HG03025 (cell line): ENCODE measurements around the gene SLC6A19.
"Not testable (repeated sequence)": the region's sequence is repeated elsewhere in the genome, so short reads cannot be mapped to it uniquely, and the experiment has no call there.

Experiments used
- ATAC-seq: cut with Tn5 transposase; IDR thresholded peaks from one replicate; pipeline ENCODE4 v1.9.1; 2021; ENCODE audit warnings: mild to moderate bottlenecking, moderate library complexity; ENCODE audit not compliant: unreplicated experiment, low FRiP score

Gene SLC6A19

DNA sequence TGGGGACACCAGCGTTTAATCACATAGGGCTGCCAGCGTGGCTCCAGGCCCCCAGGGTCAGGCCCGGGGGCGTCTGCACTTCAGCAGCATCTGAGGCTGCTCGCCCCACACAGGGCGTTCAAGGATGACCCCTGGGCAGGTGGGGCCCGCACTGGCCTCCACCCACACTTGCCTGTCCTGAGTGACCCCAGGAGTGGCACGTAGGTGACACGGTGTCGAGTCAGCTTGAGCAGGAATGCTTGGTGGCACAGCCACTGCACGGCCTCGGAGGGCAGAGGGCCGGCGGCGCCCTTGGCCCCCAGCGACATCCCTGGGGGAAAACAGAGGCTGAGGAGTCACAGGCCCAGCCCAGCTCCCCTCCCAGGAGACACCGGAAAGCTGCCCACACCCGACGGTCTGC is 52.8 kb downstream of the SLC6A19 start:
- no peak for ATAC-seq

DNA sequence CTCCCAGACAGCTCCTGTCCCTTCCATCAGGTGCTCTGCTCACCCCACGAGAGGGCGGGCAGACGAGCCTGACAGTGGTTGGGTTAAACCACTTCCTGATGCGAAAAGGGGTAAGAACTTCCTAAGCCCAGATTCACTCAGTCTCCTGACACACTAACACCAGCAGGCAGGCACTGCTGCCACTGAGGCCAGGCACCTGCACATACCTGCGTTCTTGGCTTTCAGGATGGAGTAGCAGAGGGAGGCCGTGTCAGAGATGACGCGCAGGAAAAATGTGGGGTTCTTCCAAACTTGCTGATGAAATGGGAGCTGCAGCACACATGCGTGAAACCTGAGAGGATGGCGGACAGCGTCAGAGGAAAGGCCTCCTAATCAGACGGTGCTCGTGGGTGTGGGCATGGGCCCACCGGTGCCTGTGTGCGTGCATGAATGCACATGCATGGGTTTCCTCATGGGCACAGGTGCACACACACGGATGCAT is 53.7 kb downstream of the SLC6A19 start:
- no peak for ATAC-seq

DNA sequence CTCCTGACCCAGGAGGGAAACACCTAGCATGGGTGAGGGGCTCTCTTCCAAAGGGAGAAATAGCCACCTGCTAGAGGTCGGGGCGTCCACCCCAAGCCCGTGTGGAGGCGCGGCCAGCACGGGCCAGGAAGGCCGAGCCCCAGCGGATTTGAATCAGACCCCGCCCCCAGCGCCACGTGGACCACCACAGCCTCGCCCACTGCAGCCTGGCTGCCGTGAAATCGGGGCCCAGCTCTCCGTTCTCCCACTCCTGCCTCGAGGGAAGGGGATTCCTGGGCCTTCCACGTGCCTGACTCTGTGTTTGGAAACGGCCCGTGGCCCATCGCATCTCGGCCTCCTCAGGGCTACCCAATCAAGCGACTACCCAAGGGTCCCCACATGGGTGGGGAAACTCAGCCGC is 55.4 kb downstream of the SLC6A19 start:
- no peak for ATAC-seq

DNA sequence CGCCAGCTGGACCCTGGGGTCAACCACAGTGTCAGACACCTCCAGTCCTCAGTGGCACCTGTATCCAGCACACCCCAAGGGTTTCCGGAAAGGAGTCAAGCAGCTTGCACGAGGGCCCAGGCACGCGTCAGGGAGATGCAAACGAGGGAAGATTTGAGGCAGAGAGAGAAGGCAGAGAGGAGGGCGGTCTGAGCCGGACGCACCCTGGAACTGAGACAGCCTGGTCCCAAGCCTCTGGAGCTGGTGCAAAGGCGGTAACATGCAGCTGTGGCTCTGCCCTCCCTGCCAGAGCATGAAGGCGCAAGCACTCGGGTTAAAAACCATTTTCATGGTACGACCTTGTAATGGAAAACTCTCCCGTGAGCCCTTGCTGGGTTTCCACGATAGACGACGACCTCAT is 56.0 kb downstream of the SLC6A19 start:
- ATAC-seq, result no peak

- no peak for ATAC-seq
These were observed 56.4 kb downstream of the SLC6A19 start for GRCh38 chr5:1257841-1258240.

DNA sequence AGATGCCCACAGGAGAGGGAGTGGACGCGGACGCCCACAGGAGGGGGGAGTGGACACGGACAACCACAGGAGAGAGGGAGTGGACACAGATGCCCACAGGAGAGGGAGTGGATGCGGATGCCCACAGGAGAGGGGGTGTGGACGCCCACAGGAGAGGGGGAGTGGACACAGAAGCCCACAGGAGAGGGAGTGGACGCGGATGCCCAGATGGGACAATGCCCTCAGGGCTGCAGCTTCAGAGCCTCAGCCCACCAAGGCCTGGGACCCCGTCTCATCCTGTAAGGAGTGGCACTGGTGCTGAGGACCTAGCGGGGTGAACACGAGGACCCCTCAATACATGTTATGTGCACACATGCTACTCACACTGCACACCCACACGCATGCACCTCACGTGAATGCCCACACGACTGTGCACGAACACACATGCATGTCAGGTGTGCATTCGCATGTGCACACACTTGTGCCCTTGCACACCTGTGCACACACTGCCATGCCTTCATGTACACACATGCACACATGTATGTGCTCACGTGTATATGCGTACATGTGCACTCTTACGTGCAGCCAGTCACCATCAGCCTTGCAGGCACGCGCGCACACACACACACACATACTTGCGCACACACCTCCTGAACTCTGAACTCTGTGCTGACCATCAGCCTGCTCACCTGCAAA is 58.5 kb downstream of the SLC6A19 start:
- ATAC-seq, result no peak

GRCh38 chr5:1261643-1262042 is 60.2 kb downstream of the SLC6A19 start:
- no peak for ATAC-seq

- no peak for ATAC-seq
These were observed 61.0 kb downstream of the SLC6A19 start for GRCh38 chr5:1262381-1262780.

DNA sequence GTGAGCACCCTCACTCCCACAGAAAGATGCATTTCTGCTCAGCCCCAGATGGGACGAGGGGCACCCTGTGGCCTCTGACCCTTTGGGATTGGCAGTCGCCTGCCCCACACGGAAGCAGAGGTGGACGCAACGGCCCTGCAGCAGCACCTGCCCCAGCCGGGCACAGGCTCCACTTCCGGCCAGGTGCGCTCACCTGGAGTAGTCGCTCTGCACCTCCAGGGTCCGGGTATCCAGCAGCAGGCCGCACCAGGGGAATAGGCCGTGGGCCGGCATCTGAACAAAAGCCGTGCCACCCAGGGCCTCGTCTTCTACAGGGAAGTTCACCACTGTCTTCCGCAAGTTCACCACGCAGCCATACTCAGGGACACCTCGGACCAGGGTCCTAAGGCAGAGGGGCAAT is 62.8 kb downstream of the SLC6A19 start:
- ATAC-seq, result no peak

- ATAC-seq, result no peak
These were observed 63.6 kb downstream of the SLC6A19 start for GRCh38 chr5:1265026-1265425.

GRCh38 chr5:1265461-1266455 is 64.4 kb downstream of the SLC6A19 start:
- no peak for ATAC-seq

DNA sequence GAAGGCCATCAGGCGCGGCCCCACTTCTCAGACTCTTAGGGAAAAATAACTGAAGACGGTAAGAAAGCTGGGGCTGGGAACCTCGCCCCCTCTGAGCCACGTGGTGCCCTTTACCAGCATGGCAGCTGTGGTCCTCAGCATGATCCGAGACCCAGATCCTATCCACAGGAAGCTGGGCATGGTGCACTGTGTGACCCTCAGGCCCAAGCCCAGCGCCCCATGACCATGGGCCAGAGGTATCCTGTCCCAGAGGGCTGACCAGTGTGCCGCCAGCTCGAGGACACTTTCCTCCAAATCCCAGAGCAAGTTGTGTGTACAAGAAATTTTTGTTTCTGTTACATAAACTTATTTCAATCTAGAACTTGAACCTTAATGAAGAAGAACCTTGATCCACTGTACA is 65.4 kb downstream of the SLC6A19 start:
- no peak for ATAC-seq

DNA sequence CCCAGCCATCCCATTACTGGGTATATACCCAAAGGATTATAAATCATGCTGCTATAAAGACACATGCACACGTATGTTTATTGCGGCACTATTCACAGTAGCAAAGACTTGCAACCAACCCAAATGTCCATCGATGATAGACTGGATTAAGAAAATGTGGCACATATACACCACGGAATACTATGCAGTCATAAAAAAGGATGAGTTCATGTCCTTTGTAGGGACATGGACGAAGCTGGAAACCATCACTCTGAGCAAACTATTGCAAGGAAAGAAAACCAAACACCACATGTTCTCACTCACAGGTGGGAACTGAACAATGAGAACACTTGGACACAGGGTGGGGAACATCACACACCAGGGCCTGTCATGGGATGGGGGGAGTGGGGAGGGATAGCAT is 66.1 kb downstream of the SLC6A19 start:
- ATAC-seq, result not testable (repeated sequence)

- ATAC-seq, result no peak
These were observed 66.7 kb downstream of the SLC6A19 start for GRCh38 chr5:1268056-1268455.

DNA sequence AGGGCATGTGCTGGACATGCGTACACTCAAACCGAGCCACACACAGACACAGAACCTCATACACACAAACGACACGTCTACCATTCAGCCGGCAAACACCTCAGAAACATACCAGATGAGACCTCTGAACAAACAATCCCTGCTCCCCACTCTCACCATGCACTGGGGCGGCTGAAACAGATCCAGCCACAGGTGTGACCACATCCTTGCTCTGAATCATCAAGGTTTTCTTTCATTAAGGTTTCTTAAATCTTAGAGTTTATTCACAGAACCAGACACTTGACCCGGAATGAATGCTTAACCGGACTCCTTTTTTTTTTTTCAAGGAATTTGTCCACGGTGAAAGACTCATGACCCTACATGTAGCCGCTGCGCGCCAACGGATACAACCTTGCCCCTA is 67.3 kb downstream of the SLC6A19 start:
- no peak for ATAC-seq

DNA sequence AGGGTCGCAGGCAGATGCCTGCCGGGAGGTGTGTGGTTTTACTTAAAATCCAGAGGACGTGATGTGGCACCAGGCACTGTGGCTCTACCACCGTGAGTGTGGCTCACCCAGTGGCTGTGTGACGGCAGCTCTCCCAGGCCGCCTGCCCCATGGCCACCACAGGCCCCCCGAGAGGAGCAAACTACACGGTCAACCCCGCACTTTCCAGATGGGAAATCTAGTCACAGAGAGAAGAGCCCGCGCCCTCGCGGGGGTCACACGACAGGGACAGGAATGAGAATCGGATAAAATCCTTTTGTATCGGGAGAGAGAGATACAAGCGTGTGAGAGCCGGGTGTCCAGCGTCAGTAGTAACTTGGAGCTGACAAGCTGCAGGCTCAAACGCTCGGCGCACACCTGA is 69.0 kb downstream of the SLC6A19 start:
- no peak for ATAC-seq

DNA sequence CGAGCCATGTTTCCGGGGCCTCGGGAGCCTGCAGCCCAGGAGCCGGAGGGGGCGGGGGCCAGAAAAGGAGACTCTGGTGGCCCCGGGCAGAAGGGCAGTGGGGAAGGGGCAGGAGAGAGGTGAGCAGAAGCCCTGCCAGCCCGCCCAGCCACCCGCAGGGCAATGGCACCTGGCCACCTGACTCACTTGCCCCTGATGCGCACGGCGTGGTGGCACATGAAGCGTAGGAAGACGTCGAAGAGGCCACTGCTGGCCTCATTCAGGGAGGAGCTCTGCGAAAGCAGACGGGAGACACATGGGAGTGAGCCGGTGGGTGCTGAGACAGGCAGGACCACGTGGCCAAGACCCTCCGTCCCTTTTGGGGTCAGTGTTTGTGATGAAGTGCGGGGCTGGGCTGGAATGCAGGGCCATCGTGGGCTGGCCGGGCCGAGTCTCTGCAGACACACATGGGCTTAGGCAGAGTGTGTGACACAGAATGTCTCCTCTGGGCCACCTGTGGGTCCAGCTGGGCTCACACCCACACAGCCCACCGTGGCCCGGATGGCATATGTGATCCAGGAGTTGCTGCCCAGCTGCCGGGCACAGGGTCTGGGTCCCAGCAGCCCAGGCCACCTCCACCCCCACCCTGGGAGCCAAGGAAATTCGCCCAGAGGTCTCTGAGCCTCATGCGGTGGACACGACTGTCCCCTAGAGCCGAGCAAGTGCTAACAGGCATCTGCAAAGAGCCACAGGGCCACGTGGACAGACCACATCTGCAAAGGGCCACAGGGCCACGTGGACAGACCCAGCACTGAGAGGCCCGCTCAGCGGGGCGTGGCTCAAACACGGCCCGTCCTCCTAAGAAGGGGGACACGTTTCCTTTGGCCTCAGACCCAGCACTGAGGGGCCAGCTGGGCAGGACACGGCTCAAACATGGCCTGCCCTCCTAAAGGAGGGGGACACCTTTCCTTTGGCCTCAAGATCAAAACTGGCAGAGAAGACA is 69.8 kb downstream of the SLC6A19 start:
- no peak for ATAC-seq

GRCh38 chr5:1272201-1272600 is 70.8 kb downstream of the SLC6A19 start:
- ATAC-seq, result no peak

- no peak for ATAC-seq
These were observed 72.3 kb downstream of the SLC6A19 start for GRCh38 chr5:1273745-1274144.

DNA sequence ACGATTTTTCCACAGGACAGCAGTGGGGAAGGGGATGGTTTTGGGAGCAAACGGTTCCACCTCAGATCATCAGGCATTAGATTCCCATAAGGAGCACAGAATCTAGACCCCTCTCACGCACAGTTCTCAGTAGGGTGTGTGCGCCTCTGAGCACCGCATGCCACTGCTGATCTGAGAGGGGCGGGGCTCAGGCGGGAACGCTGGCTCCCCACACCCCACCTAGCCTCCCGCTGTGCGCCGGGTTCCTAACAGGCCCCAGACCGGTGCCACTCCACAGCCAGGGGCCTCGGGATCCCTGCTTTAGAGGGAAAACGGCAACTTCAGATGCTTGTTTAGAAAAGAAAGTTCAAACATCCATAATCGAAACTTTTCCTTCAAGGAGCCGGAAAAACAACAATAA is 73.1 kb downstream of the SLC6A19 start:
- no peak for ATAC-seq
